ENCODE results near the gene USH1G. TPM values are rescaled to one million over a fixed set of nuclear protein-coding genes. Genes with fewer than 3 reads are reported as not detected.

Gene USH1G
- polyA plus RNA-seq, 3 donors, result not detected

- Histone ChIP-seq H3K4me3 (replicated peaks in 1 of 3; ENCODE audit: low read depth in 2 of 3, low read length in 3 of 3) (no peak overlapping the region), H3K9ac (ENCODE audit: insufficient read depth, low read length, poor library complexity, severe bottlenecking) (no peak overlapping the region), H2AFZ (ENCODE audit: insufficient read depth, low read depth, low read length, poor library complexity, severe bottlenecking) (no peak overlapping the region), H4K20me1 (ENCODE audit: insufficient read depth, low read length) (no peaks in the 10 kb centered on the region), H3K27me3 (ENCODE audit: control insufficient read depth in 2 of 2, insufficient read depth in 2 of 2, low read length in 2 of 2) (peaks cover 0 to 9% of the 10 kb centered on the region in 2 donors), H3K36me3 (replicated peaks in 1 of 2; ENCODE audit: control insufficient read depth in 1 of 2, insufficient read depth in 2 of 2, low read length in 2 of 2) (no peaks in the 10 kb centered on the region), H3K79me2 (ENCODE audit: insufficient read depth, low read length) (no peaks in the 10 kb centered on the region), H3K9me3 (replicated peaks in 1 of 2; ENCODE audit: control insufficient read depth in 1 of 2, insufficient read depth in 1 of 2, low read length in 2 of 2) (peaks cover 5 to 12% of the 10 kb centered on the region in 2 donors), H3K4me2 (replicated peaks; ENCODE audit: extremely low read depth, low read length, poor library complexity, severe bottlenecking) (no peak overlapping the region), H3K4me1 (ENCODE audit: control insufficient read depth in 1 of 2, insufficient read depth in 2 of 2, low read length in 2 of 2) (peaks cover 0 to 6% of the 10 kb centered on the region in 2 donors), H3K27ac (ENCODE audit: low read depth in 1 of 2, low read length in 2 of 2) (no peak overlapping the region)
- Mint-ChIP-seq H3K36me3 (no peaks in the 10 kb centered on the region), H3K27me3 (ENCODE audit: low read depth in 3 of 3) (peaks cover 14 to 44% (median 19%) of the 10 kb centered on the region in 3 donors), H3K27ac (no peak overlapping the region), H3K9me3 (peaks cover 4 to 14% (median 13%) of the 10 kb centered on the region in 7 donors), H3K4me3 (no peak overlapping the region), H3K4me1 (peaks cover 13% of the 10 kb centered on the region)
- peak; percentile 98 for TF ChIP-seq CTCF (IDR thresholded peaks at IDR 0.05)
- intact Hi-C loops (cut with micrococcal nuclease), result loop anchor here in 1 of 2 donors (2.0 to 10.0 kb wide), 2 partner anchors 33 to 213 kb away; partner anchors contain the start of genes NHERF1 and OTOP2
- 39% methylated on average over 19 of the region's 33 CpGs for WGBS (ENCODE audit: insufficient coverage)
- DNase-seq, result peak; percentile 51 to 66 (median 61)
Measured at GRCh38 chr17:74957935-74958740, 35.1 kb upstream of the USH1G start.

GRCh38 chr17:74956093-74956492 lies 33.0 kb upstream of the USH1G start:
- H3K4me1 Mint-ChIP-seq, result peaks cover 10% of the 10 kb centered on the region
- Histone ChIP-seq H2AFZ (ENCODE audit: insufficient read depth, low read depth, low read length, poor library complexity, severe bottlenecking) (no peak overlapping the region), H3K4me1 (ENCODE audit: control insufficient read depth in 1 of 2, insufficient read depth in 2 of 2, low read length in 2 of 2) (peaks cover 0 to 6% of the 10 kb centered on the region in 2 donors), H3K79me2 (ENCODE audit: insufficient read depth, low read length) (no peaks in the 10 kb centered on the region), H3K9ac (ENCODE audit: insufficient read depth, low read length, poor library complexity, severe bottlenecking) (no peak overlapping the region), H3K36me3 (replicated peaks in 1 of 2; ENCODE audit: control insufficient read depth in 1 of 2, insufficient read depth in 2 of 2, low read length in 2 of 2) (no peaks in the 10 kb centered on the region), H3K27ac (ENCODE audit: low read depth in 1 of 2, low read length in 2 of 2) (no peak overlapping the region), H3K4me3 (replicated peaks in 1 of 3; ENCODE audit: low read depth in 2 of 3, low read length in 3 of 3) (no peak overlapping the region), H3K4me2 (replicated peaks; ENCODE audit: extremely low read depth, low read length, poor library complexity, severe bottlenecking) (no peak overlapping the region), H3K9me3 (replicated peaks in 1 of 2; ENCODE audit: control insufficient read depth in 1 of 2, insufficient read depth in 1 of 2, low read length in 2 of 2) (peaks cover 5 to 12% of the 10 kb centered on the region in 2 donors), H4K20me1 (ENCODE audit: insufficient read depth, low read length) (no peaks in the 10 kb centered on the region), H3K27me3 (ENCODE audit: control insufficient read depth in 2 of 2, insufficient read depth in 2 of 2, low read length in 2 of 2) (peaks cover 0 to 9% of the 10 kb centered on the region in 2 donors)
- peaks cover 13 to 41% (median 21%) of the 10 kb centered on the region in 3 donors for H3K27me3 Mint-ChIP-seq (ENCODE audit: low read depth in 3 of 3)
- H3K4me3 Mint-ChIP-seq, result no peak overlapping the region
- intact Hi-C loops (cut with micrococcal nuclease), result loop anchor here in 1 of 2 donors (10.0 kb wide), 1 partner anchor 211 kb away; the partner anchor contains the start of gene NHERF1
- H3K36me3 Mint-ChIP-seq, result no peaks in the 10 kb centered on the region
- H3K9me3 Mint-ChIP-seq, result peaks cover 4 to 14% (median 13%) of the 10 kb centered on the region in 7 donors
- DNase-seq, result no peak
- peak overlapping the region in 1 of 7 donors; percentile 36 for H3K27ac Mint-ChIP-seq
- 92% methylated on average over 4 of the region's 4 CpGs for WGBS (ENCODE audit: insufficient coverage)
- TF ChIP-seq CTCF (IDR thresholded peaks at IDR 0.05), result no peak
